HG03159 (cell line): ENCODE data around the gene CNIH4.
"Not testable (repeated sequence)": the region's sequence is repeated elsewhere in the genome, so short reads cannot be mapped to it uniquely, and the experiment has no call there.

Experiments used
- ATAC-seq: cut with Tn5 transposase; IDR thresholded peaks from one replicate; pipeline ENCODE4 v1.9.1; 2021; ENCODE audit warnings: mild to moderate bottlenecking, moderate library complexity; ENCODE audit not compliant: unreplicated experiment

Gene CNIH4

GRCh38 chr1:224393294-224393693, 36.6 kb downstream of the CNIH4 start:
- ATAC-seq, result no peak

DNA sequence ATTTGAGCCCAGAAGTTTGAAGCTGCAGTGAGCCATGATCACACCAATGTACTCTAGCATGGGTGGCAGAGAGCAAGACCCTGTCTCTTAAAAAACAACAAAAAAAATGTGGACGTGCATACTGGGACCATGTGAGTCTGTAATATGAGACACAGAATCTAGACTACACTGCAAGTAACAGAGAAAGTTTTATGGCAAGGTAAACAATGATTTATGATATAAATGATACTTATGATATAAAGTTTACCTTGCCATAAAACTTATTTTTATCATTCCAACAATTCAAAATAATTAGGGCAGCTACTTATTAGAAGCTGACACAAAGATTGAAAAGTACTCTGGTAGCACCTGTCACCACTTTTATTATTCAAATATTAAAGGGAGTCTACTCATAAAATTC, 43.2 kb downstream of the CNIH4 start:
- no peak for ATAC-seq

DNA sequence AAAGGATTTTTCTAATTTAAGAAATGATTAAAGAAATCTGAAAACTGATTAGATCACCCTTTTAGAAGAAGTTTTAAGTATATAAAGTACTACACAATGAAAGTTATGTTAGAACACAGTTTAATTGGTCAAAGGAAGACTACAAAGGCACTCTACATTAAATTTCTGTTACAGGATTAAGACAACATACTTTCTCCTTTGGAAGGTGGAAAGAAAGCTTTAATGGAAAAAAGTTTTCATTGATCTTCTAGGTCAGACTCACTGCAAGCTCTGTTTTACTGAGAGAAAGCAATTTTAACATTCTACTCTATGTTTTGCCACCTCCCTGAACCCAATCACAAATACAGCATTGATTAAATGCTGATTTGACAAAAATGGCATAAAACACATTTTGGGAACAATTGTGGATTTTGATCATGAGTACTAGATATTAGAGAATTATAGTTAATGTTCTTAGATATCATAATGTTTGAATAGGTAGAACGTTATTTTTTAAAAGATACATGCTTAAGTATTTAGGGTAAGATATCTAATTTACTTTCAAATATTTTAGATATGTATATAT, 45.9 kb downstream of the CNIH4 start:
- ATAC-seq, result no peak

- ATAC-seq, result no peak
These were observed 48.4 kb downstream of the CNIH4 start for GRCh38 chr1:224404916-224405603.

DNA sequence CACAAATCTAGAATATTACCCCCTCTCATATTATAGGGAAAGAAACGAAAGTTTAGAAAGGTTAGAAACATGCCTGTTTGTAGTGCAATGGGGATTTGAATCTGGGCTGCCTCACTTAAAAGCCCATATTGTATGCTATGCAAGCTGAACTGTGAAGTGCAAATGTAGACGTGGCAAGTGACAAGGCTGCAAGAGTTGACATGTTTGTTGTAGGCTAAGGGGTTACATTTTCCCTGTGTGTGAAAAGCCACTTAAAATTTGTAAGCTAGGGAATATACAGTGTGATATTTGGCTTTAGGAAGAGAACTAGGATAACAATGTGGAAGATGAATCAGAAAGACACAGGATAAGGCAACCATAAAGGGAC, 48.9 kb downstream of the CNIH4 start:
- ATAC-seq, result no peak

- ATAC-seq, result no peak
These were observed 49.5 kb downstream of the CNIH4 start for GRCh38 chr1:224406216-224406615.

- ATAC-seq, result no peak
These were observed 51.1 kb downstream of the CNIH4 start for GRCh38 chr1:224407571-224408293.

DNA sequence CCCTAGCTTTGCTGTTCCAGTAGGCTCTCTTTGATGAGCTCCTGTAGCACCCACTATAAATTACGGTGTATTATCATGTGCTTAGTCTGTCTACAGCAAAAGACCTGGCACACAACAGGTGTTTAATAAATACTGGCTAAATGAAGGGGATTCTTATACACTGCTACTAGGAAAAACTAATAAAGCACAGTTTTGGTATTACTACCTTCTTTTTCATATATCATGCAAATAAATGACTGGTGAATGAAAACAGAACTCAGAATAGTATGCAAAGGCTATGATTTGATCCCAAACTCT, 51.6 kb downstream of the CNIH4 start:
- ATAC-seq, result no peak

DNA sequence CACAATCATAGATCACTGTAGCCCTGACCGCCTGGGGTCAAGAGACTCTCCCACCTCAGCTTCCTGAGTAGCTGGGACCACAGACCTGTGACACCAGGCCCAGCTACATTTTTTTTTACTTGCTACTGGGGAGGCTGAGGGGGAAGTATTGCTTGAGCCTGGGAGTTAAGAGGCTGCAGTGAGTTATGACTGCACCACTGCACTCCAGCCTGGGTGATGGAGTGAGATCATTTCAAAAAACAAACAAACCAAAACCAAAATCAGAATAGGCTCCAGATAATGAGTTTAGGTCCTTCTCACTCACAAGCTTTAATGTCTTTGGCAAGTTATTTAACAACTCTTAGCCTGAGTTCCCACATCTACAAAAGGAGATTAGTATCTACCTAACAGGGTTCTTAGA, 55.1 kb downstream of the CNIH4 start:
- ATAC-seq, result no peak

- ATAC-seq, result no peak
These were observed 63.4 kb downstream of the CNIH4 start for GRCh38 chr1:224420106-224420505.

- no peak for ATAC-seq
These were observed 68.7 kb downstream of the CNIH4 start for GRCh38 chr1:224425279-224425884.

DNA sequence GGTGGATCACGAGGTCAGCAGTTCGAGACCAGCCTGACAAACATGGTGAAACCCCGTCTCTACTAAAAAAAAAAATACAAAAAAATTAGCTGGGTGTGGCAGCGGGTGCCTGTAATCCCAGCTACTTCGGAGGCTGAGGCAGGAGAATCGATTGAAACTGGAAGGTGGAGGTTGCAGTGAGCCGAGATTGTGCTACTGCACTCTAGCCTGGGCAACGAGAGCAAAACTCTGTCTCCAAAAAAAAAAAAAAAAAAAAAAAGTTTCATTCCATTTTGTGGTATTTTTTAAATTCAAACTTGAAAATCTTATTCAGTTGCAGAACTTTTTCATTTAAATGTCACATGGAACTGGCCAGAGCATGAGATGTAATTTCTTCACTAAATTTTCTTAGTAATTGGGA, 70.2 kb downstream of the CNIH4 start:
- not testable (repeated sequence) for ATAC-seq

DNA sequence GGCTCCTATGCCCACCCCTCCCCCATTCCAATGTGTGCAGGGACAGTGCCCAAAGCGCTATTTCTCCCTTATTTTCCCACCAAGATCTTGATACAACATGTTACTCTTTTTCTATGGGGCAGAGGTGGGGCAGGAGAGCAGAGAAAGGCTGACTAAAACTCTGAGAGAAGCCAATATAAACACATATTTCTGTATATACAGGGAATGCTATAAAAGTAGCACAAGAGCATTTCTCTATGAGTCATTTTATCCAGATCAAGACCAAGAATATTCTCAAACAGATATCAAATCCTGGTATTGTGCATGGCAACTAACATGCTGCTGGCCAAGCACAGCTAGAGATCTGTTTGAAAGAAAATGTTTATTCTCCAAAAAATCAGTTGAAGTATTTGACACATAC, 70.7 kb downstream of the CNIH4 start:
- no peak for ATAC-seq

DNA sequence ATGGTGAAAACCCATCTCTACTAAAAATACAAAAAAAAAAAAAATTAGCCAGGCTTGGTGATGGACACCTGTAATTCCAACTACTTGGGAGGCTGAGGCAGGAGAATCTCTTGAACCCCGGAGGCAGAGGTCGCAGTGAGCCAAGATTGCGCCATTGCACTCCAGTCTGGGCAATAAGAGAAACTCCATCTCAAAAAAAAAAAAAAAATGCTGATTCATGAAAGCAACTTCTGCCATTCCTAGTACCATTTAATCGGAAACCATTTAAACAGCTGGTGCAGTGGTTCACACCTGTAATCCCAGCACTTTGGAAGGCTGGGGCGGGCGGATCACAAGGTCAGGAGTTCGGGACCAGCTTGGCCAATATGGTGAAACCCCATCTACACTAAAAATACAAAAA, 72.0 kb downstream of the CNIH4 start:
- ATAC-seq, result not testable (repeated sequence)
